OCI-LY7 (cell line): ENCODE measurements around the gene ACP3. TPM values are rescaled to one million over a fixed set of nuclear protein-coding genes. Genes with fewer than 3 reads are reported as not detected.

Experiments used
- BruUV-seq: library from RNA; stranded (reverse); fragments of 400-500 nt; replicated peaks from 2 replicates; lab custom pipeline; 2021; lab: Mats Ljungman, UMichigan
- CTCF ChIA-PET: fragments of 300-600 bp; sonication (Branson Sonifier 250); formaldehyde crosslinking; loops from one replicate; lab custom pipeline; 2022; ENCODE audit warnings: antibody characterized with exemption; ENCODE audit not compliant: unreplicated experiment; lab: Charles Lee
- POLR2A ChIA-PET: fragments of 300-600 bp; sonication (Branson Sonifier 250); formaldehyde crosslinking; loops from one replicate; lab custom pipeline; 2022; ENCODE audit warnings: antibody characterized with exemption; lab: Charles Lee
- DNase-seq: peaks from one replicate; pipeline ENCODE4 v3.0.0-alpha.2; 2015; ENCODE audit warnings: low spot score
- H2AFZ ChIP-seq: fragments of 200-600 bp; sonication (generic), shearing (Covaris generic); 2 replicates; pipeline ENCODE4 v1.6.1; 2014; ENCODE audit warnings: mild to moderate bottlenecking, antibody characterized with exemption, low read length, moderate library complexity
- H3K27ac ChIP-seq: fragments of 200-600 bp; sonication (generic); 2 replicates; pipeline ENCODE4 v1.5.1; 2014; ENCODE audit warnings: mixed run types, low read depth, mild to moderate bottlenecking, moderate library complexity, low read length, inconsistent platforms; ENCODE audit not compliant: poor library complexity, severe bottlenecking
- H3K36me3 ChIP-seq: fragments of 200-600 bp; sonication (generic); 2 replicates; pipeline ENCODE4 v1.6.1; 2014; ENCODE audit warnings: mild to moderate bottlenecking, antibody characterized with exemption, low read length, moderate library complexity, mixed read lengths; ENCODE audit not compliant: insufficient read depth
- H3K4me1 ChIP-seq: fragments of 200-600 bp; sonication (generic); 2 replicates; pipeline ENCODE4 v1.5.1; 2014; ENCODE audit warnings: mild to moderate bottlenecking, low read length; ENCODE audit not compliant: insufficient read depth, poor library complexity, severe bottlenecking
- H3K4me2 ChIP-seq: fragments of 200-600 bp; sonication (generic); 2 replicates; pipeline ENCODE4 v1.6.1; 2014; ENCODE audit warnings: mild to moderate bottlenecking, low read length
- H3K4me3 ChIP-seq: fragments of 200-600 bp; sonication (generic); 2 replicates; pipeline ENCODE4 v1.5.1; 2014; ENCODE audit warnings: mild to moderate bottlenecking, low read depth, low read length; ENCODE audit not compliant: poor library complexity, severe bottlenecking
- H3K79me2 ChIP-seq: fragments of 200-600 bp; sonication (generic); 2 replicates; pipeline ENCODE4 v1.6.1; 2016; ENCODE audit warnings: low read depth, mild to moderate bottlenecking, low read length, moderate library complexity, mixed read lengths; ENCODE audit not compliant: insufficient read depth
- H3K9me2 ChIP-seq: fragments of 200-600 bp; sonication (generic); 2 replicates; pipeline ENCODE4 v1.6.1; 2016; ENCODE audit warnings: mild to moderate bottlenecking, low read length, mixed read lengths; ENCODE audit not compliant: insufficient read depth
- H3K9me3 ChIP-seq: fragments of 200-600 bp; sonication (generic); 2 replicates; pipeline ENCODE4 v1.6.1; 2014; ENCODE audit warnings: mild to moderate bottlenecking, mixed run types, low read length, mixed read lengths
- H4K20me1 ChIP-seq: fragments of 200-600 bp; sonication (generic); 2 replicates; pipeline ENCODE4 v1.6.1; 2014; ENCODE audit warnings: mild to moderate bottlenecking, antibody characterized with exemption, low read length, moderate library complexity, mixed read lengths; ENCODE audit not compliant: insufficient read depth
- CTCF ChIP-seq: fragments of 200-600 bp; sonication (generic); conservative IDR thresholded peaks from 2 replicates; pipeline ENCODE4 v1.5.1; 2014; ENCODE audit warnings: mild to moderate bottlenecking, antibody characterized with exemption, low read length, moderate library complexity, mixed read lengths
- EZH2phosphoT487 ChIP-seq: fragments of 200-600 bp; sonication (generic); IDR thresholded peaks from 2 replicates; pipeline ENCODE4 v1.6.1; 2018; ENCODE audit warnings: low read depth, borderline replicate concordance, mild to moderate bottlenecking, mixed run types, antibody characterized with exemption, low read length, moderate library complexity, mixed read lengths
- intact Hi-C: fragments of 100-400 bp; cut with micrococcal nuclease; formaldehyde crosslinking; loops from one replicate; pipeline ENCODE4 v1.10.0; 2022; ENCODE audit not compliant: unreplicated experiment
- total RNA-seq, 2 experiments: library from RNA; depleted of rRNA in 1 of 2; stranded (reverse); fragments of >200 nt in 1 of 2; shearing (Covaris generic) in 1 of 2; gene quantifications; 2 replicates each; pipeline ENCODE4 v1.2.3, GENCODE V29; 2014 to 2022

Gene ACP3
- total RNA-seq, 2 experiments from 2014 or later: 4.1 to 13.7 TPM

DNA sequence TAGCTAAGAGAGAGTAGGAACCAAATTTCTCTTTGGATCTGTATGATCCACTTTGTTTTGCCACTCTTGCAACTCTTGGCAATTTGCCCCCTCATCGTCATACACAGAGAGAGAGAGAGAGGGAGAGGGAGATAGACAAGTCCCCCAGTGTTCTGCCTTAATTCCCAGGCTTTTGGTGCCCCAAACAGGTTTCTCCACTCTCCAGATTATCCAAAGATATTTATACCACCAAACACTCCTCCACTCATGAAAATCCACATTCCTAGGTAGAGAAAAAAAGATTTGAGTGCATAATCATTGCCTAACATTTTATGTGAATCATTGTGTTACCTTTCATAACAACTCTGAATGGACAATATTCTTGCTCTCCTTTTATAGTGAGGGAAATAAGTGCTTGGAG, 15.3 kb downstream of the ACP3 start:
- Histone ChIP-seq H2AFZ (no peak overlapping the region), H3K4me1 (no peaks in the 10 kb centered on the region), H4K20me1 (no peaks in the 10 kb centered on the region), H3K36me3 (no peaks in the 10 kb centered on the region), H3K4me3 (no peak overlapping the region), H3K4me2 (no peak overlapping the region), H3K27ac (no peak overlapping the region), H3K9me2 (no peaks in the 10 kb centered on the region), H3K9me3 (no peaks in the 10 kb centered on the region), H3K79me2 (no peaks in the 10 kb centered on the region)
- TF ChIP-seq CTCF (no peak), EZH2phosphoT487 (no peak)
- no peak for DNase-seq
- BruUV-seq: no TSS peak
- ChIA-PET POLR2A (no interaction called here), CTCF (no interaction called here)
- intact Hi-C loops: no loop called here

DNA sequence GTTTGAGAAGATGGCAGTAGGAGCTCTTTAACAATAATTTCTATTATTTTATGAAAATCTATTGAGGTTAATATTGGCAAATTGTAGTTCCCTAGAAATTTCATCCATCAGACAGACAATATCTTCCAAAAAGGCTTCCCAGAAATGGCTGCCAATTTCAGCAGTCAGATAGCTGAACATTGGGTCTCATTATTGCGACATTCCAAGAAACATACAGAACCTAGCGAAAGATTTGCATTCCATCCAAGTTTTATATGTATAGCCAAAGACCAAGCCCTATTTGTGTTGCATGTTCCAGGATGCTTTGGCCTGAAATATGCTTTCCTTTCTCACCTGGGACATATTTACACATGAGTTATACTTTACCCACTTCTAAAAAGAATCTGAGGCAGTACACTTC, 24.5 kb downstream of the ACP3 start:
- no TSS peak for BruUV-seq
- Histone ChIP-seq H3K9me2 (no peaks in the 10 kb centered on the region), H3K4me3 (no peak overlapping the region), H4K20me1 (no peaks in the 10 kb centered on the region), H3K4me2 (no peak overlapping the region), H3K27ac (no peak overlapping the region), H3K4me1 (no peaks in the 10 kb centered on the region), H3K79me2 (no peaks in the 10 kb centered on the region), H3K36me3 (no peaks in the 10 kb centered on the region), H2AFZ (no peak overlapping the region), H3K9me3 (no peaks in the 10 kb centered on the region)
- POLR2A ChIA-PET: interaction anchor here (1.8 to 2.5 kb wide), 3 partner anchors 12 to 24 kb away, joined by 5 to 18 read pairs (median 12); partner anchors contain the start of gene ACP3
- CTCF ChIA-PET: no interaction called here
- intact Hi-C loops: loop anchor here (2.0 to 5.0 kb wide), 2 partner anchors 25 to 309 kb away; partner anchors contain the start of gene ACP3
- DNase-seq: no peak
- TF ChIP-seq EZH2phosphoT487 (no peak), CTCF (no peak)

- H3K36me3 ChIP-seq: no peaks in the 10 kb centered on the region
- H3K4me3 ChIP-seq: no peak overlapping the region
- H3K27ac ChIP-seq: no peak overlapping the region
- H3K9me2 ChIP-seq: no peaks in the 10 kb centered on the region
- no TSS peak for BruUV-seq
- TF ChIP-seq EZH2phosphoT487 (no peak), CTCF (no peak)
- H3K9me3 ChIP-seq: no peaks in the 10 kb centered on the region
- H3K79me2 ChIP-seq: no peaks in the 10 kb centered on the region
- no peak overlapping the region for H2AFZ ChIP-seq
- H4K20me1 ChIP-seq: no peaks in the 10 kb centered on the region
- POLR2A ChIA-PET: interaction anchor here (0.6 to 2.5 kb wide), 5 partner anchors 10 to 60 kb away, joined by 3 to 18 read pairs (median 5); partner anchors contain the start of gene ACP3
- CTCF ChIA-PET: interaction anchor here (1.7 kb wide), 1 partner anchor 85 kb away, joined by 5 read pairs; no protein-coding TSS in a partner anchor
- H3K4me2 ChIP-seq: no peak overlapping the region
- no peaks in the 10 kb centered on the region for H3K4me1 ChIP-seq
- intact Hi-C loops: loop anchor here (2.0 to 5.0 kb wide), 2 partner anchors 25 to 310 kb away; partner anchors contain the start of gene ACP3
- no peak for DNase-seq
Observed at GRCh38 chr3:132342183-132342582, 25.0 kb downstream of the ACP3 start.
